ENCODE measurements around the gene MYBPC2. TPM values are rescaled to one million over a fixed set of nuclear protein-coding genes. Genes with fewer than 3 reads are reported as not detected.

Gene MYBPC2
- total RNA-seq, 1 donor from 2014 or later, result not detected

GRCh38 chr19:50423279-50424113, 9.2 kb upstream of the MYBPC2 start:
- H3K4me1 ChIP-seq, result peaks cover 5% of the 10 kb centered on the region
- H3K27me3 ChIP-seq, result no peaks in the 10 kb centered on the region
- no peak for TF ChIP-seq POLR2A (IDR thresholded peaks at IDR 0.05)
- no peak for TF ChIP-seq CTCF (IDR thresholded peaks at IDR 0.05)
- no peak for TF ChIP-seq POLR2AphosphoS5 (IDR thresholded peaks at IDR 0.05; ENCODE audit: insufficient read depth in 1 of 2, low read depth in 1 of 2)
- no peak overlapping the region for H3K4me3 ChIP-seq
- DNase-seq (ENCODE audit: extremely low spot score in 2 of 2), result no peak
- no peak overlapping the region for H3K27ac ChIP-seq
- intact Hi-C loops (cut with DNase I), result no loop called here
- H3K9me3 ChIP-seq, result no peaks in the 10 kb centered on the region
- H3K36me3 ChIP-seq, result no peaks in the 10 kb centered on the region

DNA sequence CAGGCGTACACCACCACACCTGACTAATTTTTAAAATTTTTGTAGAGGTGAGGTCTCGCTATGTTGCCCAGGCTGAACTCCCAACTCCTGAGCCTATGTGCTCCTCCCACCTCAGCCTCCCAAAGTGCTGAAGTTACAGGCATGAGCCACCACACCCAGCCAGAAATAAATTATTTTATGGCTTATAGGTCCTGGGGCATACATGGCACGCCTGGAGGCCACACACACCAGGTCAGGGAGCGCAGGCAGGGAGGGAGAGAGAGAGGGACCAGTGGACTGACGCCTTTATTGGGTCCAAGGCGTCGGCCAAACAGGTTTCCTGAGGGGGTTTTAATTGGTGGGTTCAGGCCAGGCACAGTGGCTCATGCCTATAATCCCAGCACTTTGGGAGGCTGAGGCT, 7.1 kb upstream of the MYBPC2 start:
- Histone ChIP-seq H3K9me3 (no peaks in the 10 kb centered on the region), H3K4me1 (no peaks in the 10 kb centered on the region), H3K4me3 (no peak overlapping the region), H3K27me3 (no peaks in the 10 kb centered on the region), H3K27ac (no peak overlapping the region), H3K36me3 (no peaks in the 10 kb centered on the region)
- TF ChIP-seq POLR2AphosphoS5 (IDR thresholded peaks at IDR 0.05; ENCODE audit: insufficient read depth in 1 of 2, low read depth in 1 of 2), result no peak
- TF ChIP-seq POLR2A (IDR thresholded peaks at IDR 0.05), result no peak
- TF ChIP-seq CTCF (IDR thresholded peaks at IDR 0.05), result no peak
- DNase-seq (ENCODE audit: extremely low spot score in 2 of 2), result no peak
- intact Hi-C loops (cut with DNase I), result no loop called here

GRCh38 chr19:50427318-50427925, 5.3 kb upstream of the MYBPC2 start:
- Histone ChIP-seq H3K4me1 (peaks cover 7% of the 10 kb centered on the region), H3K27me3 (no peaks in the 10 kb centered on the region), H3K4me3 (peak overlapping the region; percentile 9 to 25), H3K36me3 (no peaks in the 10 kb centered on the region), H3K27ac (no peak overlapping the region), H3K9me3 (no peaks in the 10 kb centered on the region)
- TF ChIP-seq POLR2AphosphoS5 (IDR thresholded peaks at IDR 0.05; ENCODE audit: insufficient read depth in 1 of 2, low read depth in 1 of 2) (no peak), POLR2A (IDR thresholded peaks at IDR 0.05) (no peak)
- no peak for DNase-seq (ENCODE audit: extremely low spot score in 2 of 2)
- intact Hi-C loops (cut with DNase I), result no loop called here

DNA sequence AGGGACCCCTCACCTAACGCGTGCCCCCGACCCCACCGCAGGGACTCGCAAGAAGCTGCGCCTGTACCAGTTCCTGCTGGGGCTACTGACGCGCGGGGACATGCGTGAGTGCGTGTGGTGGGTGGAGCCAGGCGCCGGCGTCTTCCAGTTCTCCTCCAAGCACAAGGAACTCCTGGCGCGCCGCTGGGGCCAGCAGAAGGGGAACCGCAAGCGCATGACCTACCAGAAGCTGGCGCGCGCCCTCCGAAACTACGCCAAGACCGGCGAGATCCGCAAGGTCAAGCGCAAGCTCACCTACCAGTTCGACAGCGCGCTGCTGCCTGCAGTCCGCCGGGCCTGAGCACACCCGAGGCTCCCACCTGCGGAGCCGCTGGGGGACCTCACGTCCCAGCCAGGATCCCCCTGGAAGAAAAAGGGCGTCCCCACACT, 4.7 kb upstream of the MYBPC2 start:
- peak in 1 of 2 donors; percentile 93 for DNase-seq (ENCODE audit: extremely low spot score in 2 of 2)
- TF ChIP-seq CTCF (IDR thresholded peaks at IDR 0.05) (no peak), POLR2A (IDR thresholded peaks at IDR 0.05) (peak in 1 of 2 donors; percentile 25), POLR2AphosphoS5 (IDR thresholded peaks at IDR 0.05; ENCODE audit: insufficient read depth in 1 of 2, low read depth in 1 of 2) (peak in 1 of 2 donors; percentile 62)
- no peaks in the 10 kb centered on the region for H3K36me3 ChIP-seq
- H3K4me1 ChIP-seq, result peaks cover 11% of the 10 kb centered on the region
- intact Hi-C loops (cut with DNase I), result no loop called here
- no peaks in the 10 kb centered on the region for H3K27me3 ChIP-seq
- no peaks in the 10 kb centered on the region for H3K9me3 ChIP-seq
- no peak overlapping the region for H3K27ac ChIP-seq
- peak overlapping the region; percentile 9 to 25 for H3K4me3 ChIP-seq

DNA sequence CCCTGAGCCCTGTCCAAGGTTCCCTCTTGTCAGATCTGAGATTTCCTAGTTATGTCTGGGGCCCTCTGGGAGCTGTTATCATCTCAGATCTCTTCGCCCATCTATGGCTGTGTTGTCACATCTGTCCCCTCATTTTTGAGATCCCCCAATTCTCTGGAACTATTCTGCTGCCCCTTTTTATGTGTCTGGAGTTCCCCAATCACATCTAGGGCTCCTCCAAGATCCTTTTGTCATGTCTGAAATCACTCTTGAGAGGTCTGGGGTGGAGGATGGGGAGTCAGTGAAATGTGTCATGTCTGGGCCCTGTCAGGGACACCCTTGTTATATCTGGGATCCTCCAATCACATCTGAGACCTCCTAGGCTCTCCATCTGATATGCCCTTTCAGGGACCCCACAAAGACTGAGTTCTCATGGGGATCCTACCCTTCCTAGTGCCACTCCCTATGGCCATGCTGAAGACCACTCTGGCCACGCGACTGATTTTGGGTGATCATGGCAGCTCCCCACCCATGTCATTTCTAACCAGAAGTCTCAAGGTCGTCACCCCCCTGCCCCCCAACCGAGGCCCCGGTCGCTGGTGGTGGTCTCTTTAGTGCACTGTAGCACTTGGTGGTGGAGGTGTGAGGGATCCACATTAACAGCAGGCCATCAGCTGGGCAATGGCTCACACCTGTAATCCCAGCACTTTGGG, 3.8 kb upstream of the MYBPC2 start:
- H3K27me3 ChIP-seq, result no peaks in the 10 kb centered on the region
- intact Hi-C loops (cut with DNase I), result no loop called here

More for the DNA sequence above, 3.8 kb upstream of the MYBPC2 start:
- Histone ChIP-seq H3K9me3 (no peaks in the 10 kb centered on the region), H3K36me3 (no peaks in the 10 kb centered on the region), H3K4me1 (peaks cover 11% of the 10 kb centered on the region), H3K27ac (no peak overlapping the region), H3K4me3 (no peak overlapping the region)
- TF ChIP-seq POLR2A (IDR thresholded peaks at IDR 0.05), result no peak
- TF ChIP-seq CTCF (IDR thresholded peaks at IDR 0.05), result no peak
- no peak for TF ChIP-seq POLR2AphosphoS5 (IDR thresholded peaks at IDR 0.05; ENCODE audit: insufficient read depth in 1 of 2, low read depth in 1 of 2)
- DNase-seq (ENCODE audit: extremely low spot score in 2 of 2), result no peak

Measured in vagina (tissue), 2 donors.